HL-60 (cell line): ENCODE results near the gene PRRT1B.

Experiments
- CTCF ChIP-seq: IDR thresholded peaks from one replicate; pipeline ENCODE4 v1.5.1; 2011; ENCODE audit warnings: low read length, control low read depth, inconsistent platforms; ENCODE audit not compliant: insufficient read depth
- POLR2AphosphoS5 ChIP-seq: IDR thresholded peaks from 2 replicates; pipeline ENCODE4 v1.6.1; 2012; ENCODE audit warnings: low read depth
- REST ChIP-seq: IDR thresholded peaks from 2 replicates; pipeline ENCODE4 v1.6.1; 2012; ENCODE audit warnings: low read depth; ENCODE audit not compliant: insufficient replicate concordance
- SPI1 ChIP-seq: IDR thresholded peaks from 2 replicates; pipeline ENCODE4 v1.6.1; 2012; ENCODE audit warnings: low read depth, mild to moderate bottlenecking, borderline replicate concordance

GRCh38 chr9:131529597-131530545, 15.5 kb upstream of the PRRT1B start:
- TF ChIP-seq CTCF = no peak
- no peak for TF ChIP-seq POLR2AphosphoS5
- no peak for TF ChIP-seq REST
- TF ChIP-seq SPI1 = no peak
